GM21381 (cell line): Measurements from ENCODE around the gene WDR41.
"Not testable (repeated sequence)": the region's sequence is repeated elsewhere in the genome, so short reads cannot be mapped to it uniquely, and the experiment has no call there.

ENCODE experiments used
- ATAC-seq: cut with Tn5 transposase; IDR thresholded peaks from one replicate; pipeline ENCODE4 v1.9.1; 2021; ENCODE audit warnings: mild to moderate bottlenecking, moderate library complexity; ENCODE audit not compliant: unreplicated experiment

WDR41 gene

DNA sequence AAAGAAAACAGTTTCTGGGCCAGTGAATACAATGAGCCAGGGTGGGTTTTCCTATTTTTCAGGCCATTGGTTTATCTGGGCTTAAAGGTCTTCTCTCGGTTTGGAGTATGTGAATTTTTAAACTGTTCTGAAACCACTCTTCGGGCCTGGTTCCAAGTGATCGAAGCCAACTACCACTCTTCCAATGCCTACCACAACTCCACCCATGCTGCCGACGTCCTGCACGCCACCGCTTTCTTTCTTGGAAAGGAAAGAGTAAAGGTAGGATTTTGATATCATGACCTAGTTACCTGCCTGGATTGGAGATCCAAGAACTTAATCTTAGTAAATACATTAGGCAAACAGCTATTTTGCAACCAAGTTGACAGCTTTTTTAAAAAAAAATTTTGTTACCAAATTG is 79.1 kb downstream of the WDR41 start:
- ATAC-seq = no peak

- no peak for ATAC-seq
These were observed 82.1 kb downstream of the WDR41 start for GRCh38 chr5:77409870-77410621.

DNA sequence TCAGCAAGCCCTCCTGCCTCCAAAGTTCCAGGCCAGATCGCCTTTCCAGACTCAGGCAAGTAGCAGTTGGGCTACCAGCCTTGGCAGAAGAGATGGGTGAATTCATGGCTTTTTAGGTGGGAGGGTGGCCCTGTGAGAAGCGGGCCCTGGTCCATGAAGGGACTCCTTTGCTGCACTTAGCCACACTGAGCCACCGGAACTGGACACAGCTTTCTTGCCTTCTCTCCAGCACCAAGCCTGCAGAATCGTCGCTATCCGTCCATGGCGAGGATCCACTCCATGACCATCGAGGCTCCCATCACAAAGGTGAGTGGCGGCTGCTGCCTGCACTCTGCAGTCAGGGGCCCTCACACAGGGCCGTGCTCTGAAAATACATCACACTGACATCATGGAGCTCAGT is 85.0 kb downstream of the WDR41 start:
- ATAC-seq = no peak

- no peak for ATAC-seq
These were observed 89.3 kb downstream of the WDR41 start for GRCh38 chr5:77402796-77403195.

DNA sequence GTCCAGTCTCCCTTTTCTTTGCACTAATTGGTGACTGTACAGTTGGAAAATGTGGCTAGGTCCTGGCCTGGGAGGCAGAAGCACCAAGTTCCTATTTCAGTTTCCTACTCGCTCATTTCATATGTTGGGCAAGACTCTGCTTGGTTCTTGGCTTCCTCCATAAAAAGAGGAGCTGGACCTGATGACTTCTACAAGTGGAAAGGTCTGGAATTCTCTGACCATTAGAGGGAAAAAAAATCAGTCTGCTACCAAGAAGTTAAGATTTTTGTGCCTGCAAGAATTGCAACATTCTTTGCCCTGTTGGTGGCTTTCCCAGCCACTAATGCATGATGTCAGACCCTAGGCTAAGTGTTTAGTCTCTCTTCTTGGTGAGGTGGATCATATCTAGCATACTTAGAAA is 91.5 kb downstream of the WDR41 start:
- ATAC-seq = no peak

DNA sequence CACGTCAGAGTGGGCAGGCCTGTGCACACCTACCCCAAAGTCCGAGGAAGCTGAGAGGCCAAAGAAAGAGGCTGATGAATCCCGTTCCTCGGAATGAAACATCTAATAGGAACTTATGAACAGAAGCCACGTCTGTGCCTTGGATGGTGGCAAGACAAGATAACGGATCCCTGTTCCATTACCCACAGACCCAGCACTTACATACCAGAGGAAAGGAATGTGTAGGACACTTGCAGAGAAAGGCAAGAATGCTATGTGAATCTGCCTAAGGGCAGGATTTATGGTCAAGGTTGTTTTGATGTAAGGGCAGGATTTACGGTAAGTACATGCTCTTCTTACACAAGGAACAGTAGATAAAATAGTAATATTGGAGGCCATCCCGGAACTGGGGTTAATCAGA is 93.2 kb downstream of the WDR41 start:
- ATAC-seq = no peak

- no peak for ATAC-seq
These were observed 93.7 kb downstream of the WDR41 start for GRCh38 chr5:77398458-77398857.

- no peak for ATAC-seq
These were observed 94.3 kb downstream of the WDR41 start for GRCh38 chr5:77397686-77398292.

- ATAC-seq = no peak
These were observed 96.1 kb downstream of the WDR41 start for GRCh38 chr5:77396017-77396416.

DNA sequence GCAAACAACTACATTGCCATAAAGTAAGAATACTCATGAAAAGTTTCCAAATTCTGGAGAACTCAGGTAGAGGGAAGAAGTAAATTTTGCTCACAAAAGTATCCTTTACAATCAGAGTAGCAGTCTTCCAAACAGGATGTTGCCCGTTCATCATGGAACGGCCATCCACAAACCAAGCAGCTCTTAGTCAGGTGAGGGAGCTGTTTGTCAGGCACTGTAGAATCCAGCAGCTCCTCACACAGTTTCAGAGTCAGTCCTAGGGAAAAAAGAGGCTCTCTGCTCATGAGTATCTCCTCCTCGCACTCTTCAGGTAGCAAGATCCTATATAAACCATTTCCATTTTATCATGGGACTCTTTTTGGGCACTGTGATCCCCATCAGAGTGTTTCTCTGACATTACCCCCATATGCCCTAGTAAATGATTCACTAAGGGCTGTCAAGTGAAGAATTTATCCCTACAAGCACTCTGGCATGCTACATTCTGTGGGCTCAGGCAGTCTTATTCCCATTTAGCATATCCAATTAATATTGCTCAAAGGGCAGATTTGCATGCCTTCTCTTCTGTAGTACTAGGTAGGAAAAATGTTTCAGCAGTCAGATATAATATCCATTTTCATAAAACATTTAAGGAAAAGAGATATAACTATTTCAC is 97.9 kb downstream of the WDR41 start:
- ATAC-seq = no peak

- ATAC-seq = no peak
These were observed 100.8 kb downstream of the WDR41 start for GRCh38 chr5:77391240-77391765.

GRCh38 chr5:77390795-77391194 is 101.3 kb downstream of the WDR41 start:
- ATAC-seq = no peak

GRCh38 chr5:77390221-77390620 is 101.9 kb downstream of the WDR41 start:
- no peak for ATAC-seq

- ATAC-seq = no peak
These were observed 102.4 kb downstream of the WDR41 start for GRCh38 chr5:77389746-77390145.

DNA sequence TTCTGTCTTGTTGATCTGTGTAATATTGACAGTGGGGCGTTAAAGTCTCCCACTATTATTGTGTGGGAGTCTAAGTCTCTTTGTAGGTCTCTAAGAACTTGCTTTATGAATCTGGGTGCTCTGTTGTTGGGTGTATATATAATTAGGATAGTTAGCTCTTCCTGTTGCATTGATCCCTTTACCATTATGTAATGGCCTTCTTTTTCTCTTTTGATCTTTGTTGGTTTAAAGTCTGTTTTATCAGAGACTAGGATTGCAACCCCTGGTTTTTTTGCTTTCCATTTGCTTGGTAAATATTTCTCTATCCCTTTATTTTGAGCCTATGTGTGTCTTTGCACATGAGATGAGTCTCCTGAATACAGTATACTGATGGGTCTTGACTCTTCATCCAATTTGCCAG is 105.8 kb downstream of the WDR41 start:
- not testable (repeated sequence) for ATAC-seq

DNA sequence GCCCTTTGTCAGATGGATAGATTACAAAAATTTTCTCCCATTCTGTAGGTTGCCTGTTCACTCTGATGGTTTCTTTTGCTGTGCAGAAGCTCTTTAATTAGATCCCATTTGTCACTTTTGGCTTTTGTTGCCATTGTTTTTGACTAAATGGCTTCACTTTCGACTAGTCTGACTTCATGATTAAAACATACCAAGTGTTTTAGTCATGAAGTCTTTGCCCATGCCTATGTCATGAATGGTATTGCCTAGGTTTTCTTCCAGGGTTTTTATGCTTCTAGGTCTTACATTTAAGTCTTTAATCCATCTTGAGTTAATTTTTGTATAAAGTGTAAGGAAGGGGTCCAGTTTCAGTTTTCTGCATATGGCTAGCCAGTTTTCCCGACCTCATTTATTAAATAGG is 108.8 kb downstream of the WDR41 start:
- ATAC-seq = not testable (repeated sequence)
